Measurements from ENCODE around the gene TRIM29.

TRIM29 gene

DNA sequence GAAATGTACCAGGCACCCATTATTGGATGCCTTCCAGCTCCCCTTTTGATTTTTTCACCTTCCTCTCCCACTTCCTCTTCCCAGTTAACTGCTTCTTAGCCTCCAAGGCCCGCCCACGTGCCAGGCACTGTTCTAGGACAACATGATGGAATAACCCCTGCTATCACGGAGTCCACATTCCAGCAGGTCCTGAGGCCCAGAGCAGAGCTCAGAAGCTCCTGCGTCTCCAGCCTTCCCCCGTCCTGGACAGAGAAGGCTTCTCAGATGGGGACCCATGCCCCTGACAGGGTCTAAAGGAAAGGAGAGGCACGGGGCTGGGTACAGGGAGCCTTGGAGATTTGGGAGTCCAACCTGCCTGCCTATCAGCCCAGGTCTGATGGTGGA lies 29.1 kb downstream of the TRIM29 start:
- no peak for DNase-seq (ENCODE audit: low read depth)
- H3K4me3 ChIP-seq (ENCODE audit: control insufficient read depth, low read depth, low read length), result no peak overlapping the region
- TF ChIP-seq, protein P1, sequence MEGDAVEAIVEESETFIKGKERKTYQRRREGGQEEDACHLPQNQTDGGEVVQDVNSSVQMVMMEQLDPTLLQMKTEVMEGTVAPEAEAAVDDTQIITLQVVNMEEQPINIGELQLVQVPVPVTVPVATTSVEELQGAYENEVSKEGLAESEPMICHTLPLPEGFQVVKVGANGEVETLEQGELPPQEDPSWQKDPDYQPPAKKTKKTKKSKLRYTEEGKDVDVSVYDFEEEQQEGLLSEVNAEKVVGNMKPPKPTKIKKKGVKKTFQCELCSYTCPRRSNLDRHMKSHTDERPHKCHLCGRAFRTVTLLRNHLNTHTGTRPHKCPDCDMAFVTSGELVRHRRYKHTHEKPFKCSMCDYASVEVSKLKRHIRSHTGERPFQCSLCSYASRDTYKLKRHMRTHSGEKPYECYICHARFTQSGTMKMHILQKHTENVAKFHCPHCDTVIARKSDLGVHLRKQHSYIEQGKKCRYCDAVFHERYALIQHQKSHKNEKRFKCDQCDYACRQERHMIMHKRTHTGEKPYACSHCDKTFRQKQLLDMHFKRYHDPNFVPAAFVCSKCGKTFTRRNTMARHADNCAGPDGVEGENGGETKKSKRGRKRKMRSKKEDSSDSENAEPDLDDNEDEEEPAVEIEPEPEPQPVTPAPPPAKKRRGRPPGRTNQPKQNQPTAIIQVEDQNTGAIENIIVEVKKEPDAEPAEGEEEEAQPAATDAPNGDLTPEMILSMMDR (IDR thresholded peaks at IDR 0.05; ENCODE audit: control insufficient read depth, insufficient read depth, low read depth, low read length, missing control alignments), result no peak

- TF ChIP-seq, protein P1 (IDR thresholded peaks at IDR 0.05; ENCODE audit: control insufficient read depth, insufficient read depth, low read depth, low read length, missing control alignments), result peak; percentile 100
- DNase-seq (ENCODE audit: low read depth), result no peak
Observed at GRCh38 chr11:120108154-120108784, 29.6 kb downstream of the TRIM29 start.

GRCh38 chr11:120107692-120108091 lies 30.2 kb downstream of the TRIM29 start:
- TF ChIP-seq, protein P1 (IDR thresholded peaks at IDR 0.05; ENCODE audit: control insufficient read depth, insufficient read depth, low read depth, low read length, missing control alignments), result no peak
- H3K4me3 ChIP-seq (ENCODE audit: control insufficient read depth, low read depth, low read length), result no peak overlapping the region
- DNase-seq (ENCODE audit: low read depth), result no peak

More at GRCh38 chr11:120108154-120108784, 29.6 kb downstream of the TRIM29 start:
- H3K4me3 ChIP-seq (ENCODE audit: control insufficient read depth, low read depth, low read length), result no peak overlapping the region

DNA sequence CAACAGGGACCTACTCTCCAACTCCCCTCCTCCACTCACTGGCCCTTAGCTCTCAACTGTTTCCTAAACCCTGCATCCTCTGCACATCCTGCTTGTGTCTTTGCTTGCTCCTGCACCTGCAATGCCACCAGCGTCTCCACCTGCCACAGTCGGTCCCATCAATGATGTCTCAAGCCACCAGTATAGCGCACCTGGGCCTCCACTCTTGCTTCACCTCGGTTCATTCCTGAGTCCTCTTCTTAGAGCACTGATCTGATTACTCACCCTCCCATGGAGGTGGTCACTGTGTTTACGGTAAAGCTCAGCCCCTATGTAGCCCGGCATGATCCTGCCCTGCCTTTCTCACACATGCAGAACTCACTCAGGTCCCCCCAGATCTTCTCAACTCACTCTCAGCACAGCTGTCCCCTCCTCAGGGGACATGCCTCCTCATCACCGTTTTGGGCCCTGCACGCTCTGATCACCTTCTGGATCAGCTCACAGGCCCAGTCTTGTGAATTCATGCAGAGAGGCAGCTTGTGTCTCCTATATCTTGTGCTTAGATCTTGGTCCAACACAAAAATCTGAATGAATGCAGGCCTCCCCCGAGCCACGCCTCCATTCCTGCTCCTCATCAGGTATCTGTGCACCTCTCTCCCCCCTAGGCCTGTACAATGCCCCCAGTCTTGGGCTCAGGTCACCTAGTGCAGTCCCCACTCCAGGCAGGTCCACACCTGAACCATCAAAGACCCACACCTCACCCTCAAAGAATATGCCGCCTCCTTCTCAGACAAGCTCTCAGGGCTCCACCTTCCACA lies 31.4 kb downstream of the TRIM29 start:
- TF ChIP-seq, protein P1 (IDR thresholded peaks at IDR 0.05; ENCODE audit: control insufficient read depth, insufficient read depth, low read depth, low read length, missing control alignments), result no peak
- H3K4me3 ChIP-seq (ENCODE audit: control insufficient read depth, low read depth, low read length), result no peak overlapping the region
- no peak for DNase-seq (ENCODE audit: low read depth)

- TF ChIP-seq, protein P1 (IDR thresholded peaks at IDR 0.05; ENCODE audit: control insufficient read depth, insufficient read depth, low read depth, low read length, missing control alignments), result no peak
- no peak for DNase-seq (ENCODE audit: low read depth)
- no peak overlapping the region for H3K4me3 ChIP-seq (ENCODE audit: control insufficient read depth, low read depth, low read length)
Observed at GRCh38 chr11:120105576-120105975, 32.3 kb downstream of the TRIM29 start.

- no peak overlapping the region for H3K4me3 ChIP-seq (ENCODE audit: control insufficient read depth, low read depth, low read length)
- DNase-seq (ENCODE audit: low read depth), result no peak
- TF ChIP-seq, protein P1 (IDR thresholded peaks at IDR 0.05; ENCODE audit: control insufficient read depth, insufficient read depth, low read depth, low read length, missing control alignments), result no peak
Observed at GRCh38 chr11:120104041-120104565, 33.8 kb downstream of the TRIM29 start.
